T follicular helper cell (primary cell): ENCODE results near the gene TMEM123.

Experiments used
- DNase-seq: peaks from one replicate; pipeline ENCODE4 v3.0.0-alpha.2; 2020; ENCODE audit warnings: low read depth

TMEM123 gene

GRCh38 chr11:102361086-102362031, 91.2 kb downstream of the TMEM123 start:
- DNase-seq, result peak; percentile 55

GRCh38 chr11:102360681-102361080, 91.9 kb downstream of the TMEM123 start:
- DNase-seq, result no peak

DNA sequence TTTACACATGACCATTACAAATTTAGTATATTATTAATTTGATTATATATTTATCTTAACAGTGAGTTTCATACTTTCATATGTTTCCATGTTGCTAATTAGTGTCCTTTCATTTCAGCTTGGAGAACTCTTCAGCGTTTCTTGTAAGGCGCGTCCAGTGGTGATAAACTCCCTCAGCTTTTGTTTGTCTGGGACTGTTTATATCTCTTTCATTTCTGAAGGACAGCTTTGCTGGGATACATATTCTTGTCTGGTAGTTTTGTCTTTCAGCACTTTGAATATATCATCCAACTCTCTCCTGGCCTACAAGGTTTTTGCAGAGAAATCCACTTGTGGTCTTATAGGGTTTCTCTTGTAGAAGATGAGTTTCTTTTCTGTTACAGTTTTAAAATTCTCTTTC, 93.2 kb downstream of the TMEM123 start:
- DNase-seq, result no peak

GRCh38 chr11:102357116-102357515, 95.4 kb downstream of the TMEM123 start:
- DNase-seq, result no peak

- DNase-seq, result no peak
Measured at GRCh38 chr11:102347462-102348370, 104.8 kb downstream of the TMEM123 start.

DNA sequence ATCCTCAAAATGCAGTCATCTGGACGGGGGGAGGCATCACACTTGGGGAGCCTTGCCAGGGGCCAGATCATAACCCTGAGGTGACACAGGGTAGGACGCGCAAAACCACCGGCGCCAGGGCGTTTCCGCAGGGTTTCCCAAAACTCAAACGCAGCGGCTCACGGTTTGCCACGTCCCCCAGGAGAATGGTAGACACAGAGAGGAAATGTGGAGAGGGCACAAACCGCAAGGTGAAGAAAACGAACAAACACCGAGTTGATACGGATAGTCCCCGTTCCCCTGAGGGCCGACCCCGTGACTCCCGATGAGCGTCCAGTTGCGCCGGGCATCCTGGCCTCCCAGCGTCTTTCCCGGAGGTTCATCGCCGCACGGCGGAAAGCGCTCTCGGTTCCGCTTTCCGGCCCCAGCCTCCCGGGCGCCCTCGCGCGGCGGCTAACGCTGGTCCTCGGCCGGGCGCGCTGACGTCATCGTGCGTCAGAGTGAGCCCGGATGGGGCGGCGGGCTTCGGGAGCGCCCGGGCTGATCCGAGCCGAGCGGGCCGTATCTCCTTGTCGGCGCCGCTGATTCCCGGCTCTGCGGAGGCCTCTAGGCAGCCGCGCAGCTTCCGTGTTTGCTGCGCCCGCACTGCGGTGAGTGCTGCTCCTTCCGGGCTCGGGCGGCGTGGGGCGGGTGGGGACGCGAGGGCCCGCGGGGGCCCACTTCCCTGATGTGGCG, 105.7 kb downstream of the TMEM123 start, which contains the start of gene BIRC2:
Gene BIRC2, plus strand, starts transcription at position 467 of the 714 bp plus-strand sequence. CDS start 2,641 bp downstream, outside the sequence.
- DNase-seq, result peak; percentile 94

DNA sequence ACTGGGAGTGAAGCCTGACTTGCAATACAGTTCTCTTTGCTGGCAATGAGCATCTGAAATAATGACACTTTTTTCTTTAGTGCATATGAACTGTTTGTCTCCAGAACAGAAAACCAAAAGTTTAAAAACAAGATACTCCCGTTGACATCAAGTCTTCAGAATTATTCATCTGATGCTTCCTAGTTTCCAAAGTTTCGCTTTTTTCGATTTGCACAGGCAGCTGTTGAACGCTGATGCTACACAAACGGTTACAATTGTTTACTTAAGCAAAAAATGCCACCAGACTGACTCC, 106.2 kb downstream of the TMEM123 start:
- no peak for DNase-seq
